Activated T-helper 9 cell treated with anti-CD3 and anti-CD28 coated beads, Interleukin-2, amount 50 U/mL, for 16 hours (primary cell): ENCODE results near the gene MRPS34.
"Not testable (repeated sequence)": the region's sequence is repeated elsewhere in the genome, so short reads cannot be mapped to it uniquely, and the experiment has no call there.

ENCODE experiments used
- DNase-seq: peaks from one replicate; pipeline ENCODE4 v3.0.0-alpha.2; 2020; ENCODE audit warnings: low read depth

Gene MRPS34

DNA sequence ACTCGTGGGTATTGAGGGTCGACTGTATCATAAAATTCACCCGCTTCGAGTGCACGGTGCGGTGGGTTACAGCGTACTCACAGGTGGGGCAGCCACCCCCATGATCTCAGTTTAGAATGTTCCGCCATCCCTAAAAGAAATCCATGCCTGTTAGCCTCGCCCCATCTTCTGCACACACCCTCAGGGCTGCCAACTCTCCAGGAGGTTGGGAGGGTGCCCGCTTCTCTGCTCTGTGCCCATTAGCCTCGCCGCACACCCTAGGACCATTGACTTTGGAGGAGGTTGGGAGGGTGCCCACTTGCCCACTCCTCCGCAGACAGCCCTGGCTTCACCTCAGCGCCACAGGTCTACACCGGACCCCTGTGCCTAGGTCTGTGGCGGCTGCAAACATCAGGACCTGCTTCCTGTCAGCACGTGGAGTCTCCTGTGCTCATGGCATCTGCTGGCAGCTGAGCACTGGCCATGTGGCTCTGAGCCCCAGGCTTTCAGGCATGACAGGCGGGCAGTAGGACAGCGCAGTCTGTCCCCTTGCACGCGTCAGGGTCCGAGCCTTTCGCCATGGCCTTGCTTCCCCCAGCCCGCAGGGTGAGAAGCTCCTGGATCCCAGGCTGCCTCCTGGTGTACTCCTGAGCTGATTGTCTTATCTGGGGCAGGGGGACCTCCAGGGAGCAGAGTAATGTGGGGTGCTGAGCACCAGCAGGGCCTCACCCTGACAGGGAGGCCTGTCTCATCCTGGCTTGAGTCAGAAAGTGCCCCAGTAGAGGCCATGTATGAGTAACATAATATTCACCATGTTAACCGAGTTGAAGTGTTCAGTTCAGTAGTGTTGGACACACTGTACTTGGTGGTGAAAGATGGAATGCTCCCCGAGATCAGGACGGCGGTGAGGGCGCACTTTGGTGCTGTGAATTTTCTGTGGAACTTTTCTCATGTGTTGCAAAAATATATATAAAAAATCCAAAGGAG lies 23.5 kb downstream of the MRPS34 start:
- no peak for DNase-seq

GRCh38 chr16:1747934-1748333 lies 25.0 kb downstream of the MRPS34 start:
- DNase-seq, result no peak

GRCh38 chr16:1746693-1747195 lies 26.2 kb downstream of the MRPS34 start:
- DNase-seq, result no peak

DNA sequence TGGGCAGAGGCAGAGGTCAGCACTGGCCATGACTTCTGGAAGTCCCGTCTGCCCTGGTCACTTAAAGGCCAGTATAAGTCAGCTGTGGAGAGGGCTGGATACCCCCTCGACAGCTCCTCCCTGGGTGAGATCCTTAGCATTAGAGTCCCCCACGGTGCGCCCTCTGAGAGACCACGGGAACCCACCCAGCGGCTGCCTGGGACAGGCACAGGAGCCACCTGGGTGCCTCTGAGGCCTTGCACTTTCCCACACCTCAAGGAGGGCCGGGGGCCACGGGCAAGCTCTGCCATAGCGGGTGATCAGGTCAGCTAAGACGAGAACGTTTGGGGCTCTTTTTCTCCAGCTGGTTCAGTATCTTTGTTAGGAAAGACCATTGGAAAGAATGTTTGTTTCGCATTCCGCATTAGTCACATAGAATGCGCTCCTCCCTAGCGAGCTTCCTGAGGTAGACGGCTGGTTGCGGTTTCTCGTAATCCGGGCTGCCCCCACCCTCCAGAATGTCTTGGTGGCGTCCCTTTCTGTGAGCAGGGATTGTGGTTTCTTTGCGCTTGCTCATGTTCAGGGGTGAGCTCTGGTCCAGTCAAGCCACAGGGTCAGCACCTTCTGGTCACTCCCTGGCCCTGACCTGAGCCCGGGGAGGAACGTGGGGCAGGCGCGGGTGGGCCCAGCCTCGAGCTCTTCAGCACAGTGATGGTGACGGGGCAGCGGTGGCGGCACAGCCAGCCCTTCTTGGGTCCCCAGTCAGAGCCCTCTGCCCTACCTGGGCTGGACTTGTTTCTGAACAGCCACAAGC lies 26.8 kb downstream of the MRPS34 start:
- DNase-seq, result no peak

DNA sequence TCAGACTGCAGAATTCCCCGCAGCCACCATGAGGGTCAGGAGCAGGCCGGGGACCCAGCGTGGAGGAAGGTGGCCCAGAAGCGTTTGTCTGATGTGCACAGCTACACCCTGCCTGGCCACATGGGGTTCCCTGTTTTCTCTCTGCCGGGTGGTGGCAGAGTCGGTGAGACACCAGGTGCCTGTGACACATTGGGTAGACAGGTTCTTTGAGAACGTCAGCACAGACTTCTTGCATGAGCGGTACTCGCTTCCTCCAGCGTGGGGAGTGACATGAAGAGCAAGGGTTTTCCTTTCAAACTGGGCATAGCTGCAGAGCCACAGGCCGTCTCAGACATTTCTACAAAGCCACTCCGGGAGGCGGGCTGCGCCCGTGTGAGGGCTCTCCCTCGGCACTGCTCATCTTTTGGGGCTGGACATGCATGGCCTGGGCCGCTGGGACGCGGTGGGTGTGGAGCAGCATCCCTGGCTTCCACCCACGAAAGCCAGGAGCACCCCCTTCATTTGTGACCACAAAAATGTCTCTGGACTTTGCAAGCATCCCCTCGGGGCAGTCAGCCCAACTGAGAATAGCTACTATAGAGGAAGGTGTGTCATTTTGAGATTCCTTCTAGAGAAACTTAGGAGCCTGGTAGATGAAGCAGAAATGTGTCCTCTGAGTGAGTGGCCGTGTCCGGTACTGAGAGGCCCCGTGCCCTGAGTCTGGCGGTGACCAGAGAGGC lies 27.6 kb downstream of the MRPS34 start:
- DNase-seq, result no peak

DNA sequence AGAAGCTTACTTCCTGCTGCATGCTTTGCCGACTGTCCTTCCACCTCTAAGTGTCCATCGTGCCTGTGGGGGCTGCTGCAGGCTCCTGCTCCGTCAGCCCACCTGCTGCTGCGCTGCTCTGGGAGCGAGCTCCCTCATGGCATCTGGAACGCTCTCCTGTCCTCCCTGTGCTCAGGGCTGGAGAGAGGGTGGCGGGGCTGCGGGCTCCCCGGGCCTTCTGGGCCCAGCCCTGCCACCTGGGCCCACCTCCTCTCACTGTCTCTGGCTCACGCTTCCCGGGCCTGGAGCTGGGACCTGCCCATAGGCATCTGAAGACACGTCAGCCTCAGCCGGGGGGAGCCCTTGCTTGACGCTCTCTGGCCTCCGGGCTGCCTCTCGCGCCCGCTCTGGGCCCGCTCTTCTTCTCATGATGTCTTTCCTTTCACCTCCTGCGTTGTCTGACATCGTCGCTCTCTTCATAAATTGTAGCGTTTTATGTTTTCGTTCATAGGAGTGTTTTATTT lies 28.5 kb downstream of the MRPS34 start:
- DNase-seq, result no peak

GRCh38 chr16:1743376-1744337 lies 29.3 kb downstream of the MRPS34 start:
- DNase-seq, result no peak

DNA sequence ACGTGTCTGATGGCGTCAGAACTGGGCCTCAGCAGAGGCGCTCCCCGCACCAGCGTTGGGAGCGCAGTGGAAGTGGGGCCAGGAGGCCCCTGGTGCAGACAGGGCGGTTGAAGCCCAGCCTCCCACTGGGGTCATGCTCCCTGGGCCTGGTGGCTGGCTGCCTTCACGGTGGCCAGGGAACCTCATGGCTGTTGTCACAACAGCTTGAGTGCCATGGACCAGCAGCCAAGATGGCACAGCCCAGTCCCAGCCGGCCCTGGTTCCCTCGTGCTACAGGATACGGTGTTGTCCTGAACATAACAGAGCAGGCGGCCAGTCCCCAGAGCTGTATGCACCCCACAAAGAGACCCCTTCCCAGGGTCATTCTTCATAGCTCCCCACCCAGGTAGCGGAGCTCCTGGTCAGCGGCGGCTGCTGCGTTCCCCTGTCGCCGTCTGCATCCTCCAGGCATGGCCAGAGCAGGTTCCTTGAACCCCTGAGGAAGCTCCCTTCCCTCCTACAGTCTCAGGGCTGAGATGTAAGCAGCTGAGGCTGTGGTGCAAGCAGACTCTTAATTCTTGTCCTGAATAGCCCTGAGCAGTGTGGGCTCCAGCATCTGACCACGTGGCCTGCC lies 31.3 kb downstream of the MRPS34 start:
- no peak for DNase-seq

GRCh38 chr16:1740781-1741490 lies 32.0 kb downstream of the MRPS34 start:
- no peak for DNase-seq

- DNase-seq, result no peak
Measured at GRCh38 chr16:1740234-1740633, 32.7 kb downstream of the MRPS34 start.

DNA sequence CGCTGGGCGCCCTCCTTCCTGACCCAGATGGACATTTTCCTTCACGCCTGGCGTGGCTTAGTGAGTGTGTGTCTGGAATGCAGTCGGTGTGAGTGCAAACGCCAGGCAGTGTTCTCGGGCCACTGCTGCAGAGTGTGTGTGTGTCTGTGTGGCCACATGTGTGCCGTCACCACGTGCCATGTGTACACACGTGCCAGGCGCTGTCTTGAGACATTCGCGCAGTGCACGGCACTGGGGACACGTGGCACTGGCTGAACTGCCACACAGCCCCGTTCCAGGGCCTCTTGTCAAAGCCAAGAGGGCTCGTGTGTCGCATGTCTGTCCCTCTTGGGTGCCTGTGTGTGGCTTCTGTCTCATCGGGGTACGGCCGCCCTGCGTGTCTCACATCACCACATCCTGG lies 38.1 kb downstream of the MRPS34 start:
- no peak for DNase-seq

DNA sequence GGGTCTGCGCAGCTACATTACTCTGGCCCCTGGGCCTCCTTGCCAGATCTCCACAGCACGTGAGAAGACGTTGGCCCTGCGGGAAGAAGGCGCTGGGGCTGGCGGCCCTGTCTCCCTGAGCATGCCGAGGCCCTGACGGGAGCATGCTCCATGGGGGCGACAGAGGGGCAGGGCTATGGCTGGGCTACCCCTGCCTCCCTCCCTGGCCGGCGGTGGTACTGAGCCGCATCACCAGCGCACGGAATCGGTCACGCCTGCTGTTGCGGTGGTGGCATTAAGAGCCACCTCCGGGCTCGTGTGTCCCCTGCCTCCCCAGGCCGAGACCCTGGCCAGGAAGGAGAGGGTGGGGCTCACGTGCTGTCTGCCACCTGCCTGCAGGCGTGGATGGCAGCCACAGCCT lies 38.8 kb downstream of the MRPS34 start:
- DNase-seq, result no peak

DNA sequence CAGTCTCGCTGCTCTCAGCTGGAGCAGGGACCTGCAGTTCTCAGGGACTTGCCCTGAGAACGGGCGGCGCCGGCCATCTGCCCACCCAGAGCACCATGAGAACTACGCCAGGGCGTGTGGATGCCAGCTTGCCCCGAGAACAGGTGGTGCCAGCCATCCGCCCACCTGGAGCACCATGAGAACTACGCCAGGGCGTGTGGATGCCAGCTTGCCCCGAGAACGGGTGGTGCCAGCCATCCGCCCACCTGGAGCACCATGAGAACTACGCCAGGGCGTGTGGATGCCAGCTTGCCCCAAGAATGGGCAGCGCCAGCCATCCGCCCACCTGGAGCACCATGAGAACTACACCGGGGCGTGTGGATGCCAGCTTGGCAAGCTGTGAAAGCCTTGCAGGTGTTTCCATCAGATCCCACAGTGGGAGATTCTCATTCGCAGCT lies 40.4 kb downstream of the MRPS34 start:
- DNase-seq, result not testable (repeated sequence)

- no peak for DNase-seq
Measured at GRCh38 chr16:1732071-1732470, 40.9 kb downstream of the MRPS34 start.

GRCh38 chr16:1731603-1732002 lies 41.3 kb downstream of the MRPS34 start:
- no peak for DNase-seq

DNA sequence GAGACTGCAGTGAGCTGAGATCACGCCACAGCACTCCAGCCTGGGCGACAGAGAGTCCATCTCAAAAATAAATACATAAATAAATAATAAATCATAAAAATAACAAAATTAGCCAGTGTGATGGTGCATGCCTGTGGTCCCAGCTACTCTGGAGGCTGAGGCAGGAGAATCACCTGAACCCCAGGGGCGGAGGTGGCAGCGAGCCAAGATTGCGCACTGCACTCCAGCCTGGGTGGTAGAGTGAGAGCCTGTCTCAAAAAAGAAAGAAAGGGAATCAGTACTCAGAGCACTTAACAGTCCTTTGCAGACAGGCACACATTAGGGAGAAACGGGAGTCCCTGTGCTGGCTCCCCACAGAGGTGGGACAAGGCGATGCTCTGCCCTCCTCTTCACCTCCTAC lies 41.9 kb downstream of the MRPS34 start:
- DNase-seq, result no peak

GRCh38 chr16:1729445-1729844 lies 43.5 kb downstream of the MRPS34 start:
- no peak for DNase-seq

DNA sequence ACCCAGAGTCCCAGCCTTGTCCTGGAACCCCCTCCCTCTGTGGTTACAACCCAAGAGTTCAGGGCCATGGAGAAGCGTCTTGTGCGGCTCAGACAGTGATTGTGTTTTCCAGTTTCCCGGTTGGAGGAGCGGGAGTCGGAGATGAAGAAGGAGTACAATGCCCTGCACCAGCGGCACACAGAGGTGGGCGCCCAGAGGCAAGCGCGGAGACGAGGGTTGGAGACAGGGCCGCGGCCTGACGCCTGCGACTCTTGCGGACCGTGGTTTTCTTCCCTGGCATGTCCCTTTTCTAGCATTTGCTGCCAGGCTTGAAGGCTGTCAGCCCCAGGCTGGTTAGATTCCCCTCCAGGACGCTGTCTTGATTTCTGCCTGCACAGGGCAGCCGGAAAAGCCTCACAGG lies 43.9 kb downstream of the MRPS34 start:
- no peak for DNase-seq
